ENCODE measurements around the gene PRKCH.
A peak's percentile ranks its signal among the peaks of the same experiment; 100 is the strongest.

PRKCH gene

GRCh38 chr14:61498303-61498702, 176.9 kb downstream of the PRKCH start:
- DNase-seq = no peak

GRCh38 chr14:61498811-61499210, 177.4 kb downstream of the PRKCH start:
- no peak for DNase-seq

DNA sequence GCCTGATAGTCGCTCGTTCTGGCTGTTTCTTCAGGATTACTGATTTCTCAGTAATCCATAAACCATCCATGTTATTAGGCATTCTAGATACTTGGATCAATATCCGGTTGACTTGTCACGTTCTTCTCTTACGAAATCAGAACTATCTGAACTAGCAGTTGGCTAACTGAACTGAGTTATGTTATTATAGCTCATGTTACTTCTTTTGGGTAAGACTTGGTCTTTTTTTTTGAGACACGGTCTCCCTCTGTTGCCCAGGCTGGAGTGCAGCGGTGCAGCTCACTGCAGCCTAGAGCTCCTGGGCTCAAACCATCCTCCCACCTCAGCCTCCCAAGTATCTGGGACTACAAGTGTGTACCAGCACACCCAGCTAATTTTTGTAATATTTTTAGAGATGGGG, 178.6 kb downstream of the PRKCH start:
- DNase-seq = no peak

GRCh38 chr14:61501714-61502458, 180.5 kb downstream of the PRKCH start:
- DNase-seq = no peak

- no peak for DNase-seq
These were observed 181.2 kb downstream of the PRKCH start for GRCh38 chr14:61502459-61503093.

DNA sequence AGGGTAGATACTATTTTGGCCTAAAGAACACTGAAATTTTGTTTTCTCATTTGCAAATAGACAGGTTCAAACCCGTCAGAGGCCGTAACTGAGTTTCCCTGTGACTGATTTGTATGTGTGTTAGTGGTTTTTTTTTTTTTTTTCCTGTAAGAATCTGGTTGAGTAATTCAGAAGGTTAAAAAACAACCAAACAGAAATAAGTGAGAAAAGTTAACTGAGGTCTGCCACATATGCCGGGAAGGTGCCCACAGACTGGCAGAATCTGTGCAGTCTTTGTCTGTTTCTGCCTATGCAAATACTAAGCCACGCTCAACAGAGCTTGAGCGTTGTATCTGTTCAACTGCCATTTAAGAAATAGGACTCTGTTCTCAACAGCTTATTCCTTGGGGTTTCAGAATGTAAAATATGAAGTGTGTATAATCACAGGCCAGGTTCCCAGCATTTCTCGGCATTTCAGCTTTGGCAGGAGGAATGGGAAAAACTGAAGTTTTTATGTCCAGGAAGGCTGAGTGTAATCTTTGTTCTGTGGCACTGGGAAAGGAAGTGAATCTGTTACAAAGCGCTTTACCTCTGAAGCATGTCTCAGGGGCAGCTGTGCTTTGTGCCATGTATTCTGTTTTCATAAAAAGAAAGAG, 181.9 kb downstream of the PRKCH start:
- DNase-seq = peak; percentile 60 to 63

GRCh38 chr14:61504901-61505300, 183.5 kb downstream of the PRKCH start:
- DNase-seq = no peak

GRCh38 chr14:61505815-61506809, 184.7 kb downstream of the PRKCH start:
- DNase-seq = no peak

DNA sequence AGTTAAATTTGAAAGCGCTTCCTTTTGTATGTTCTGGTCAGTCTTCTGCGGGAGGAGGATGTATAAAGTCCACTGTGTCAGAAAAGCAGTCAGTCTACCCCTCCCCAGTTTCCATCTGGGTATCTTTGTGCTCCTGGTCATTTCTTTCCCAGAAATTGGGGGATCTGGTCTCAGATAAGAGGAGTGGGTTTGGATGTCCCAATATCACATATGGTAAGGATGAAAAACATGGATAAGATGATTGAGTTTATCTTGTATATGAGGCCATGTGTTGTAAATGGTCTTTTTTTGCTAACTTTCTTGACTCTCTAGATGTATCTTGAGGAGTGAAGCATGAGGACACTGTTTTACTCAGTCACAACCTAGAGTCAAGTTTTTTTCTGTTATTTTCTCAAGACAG, 187.1 kb downstream of the PRKCH start:
- DNase-seq = no peak

DNA sequence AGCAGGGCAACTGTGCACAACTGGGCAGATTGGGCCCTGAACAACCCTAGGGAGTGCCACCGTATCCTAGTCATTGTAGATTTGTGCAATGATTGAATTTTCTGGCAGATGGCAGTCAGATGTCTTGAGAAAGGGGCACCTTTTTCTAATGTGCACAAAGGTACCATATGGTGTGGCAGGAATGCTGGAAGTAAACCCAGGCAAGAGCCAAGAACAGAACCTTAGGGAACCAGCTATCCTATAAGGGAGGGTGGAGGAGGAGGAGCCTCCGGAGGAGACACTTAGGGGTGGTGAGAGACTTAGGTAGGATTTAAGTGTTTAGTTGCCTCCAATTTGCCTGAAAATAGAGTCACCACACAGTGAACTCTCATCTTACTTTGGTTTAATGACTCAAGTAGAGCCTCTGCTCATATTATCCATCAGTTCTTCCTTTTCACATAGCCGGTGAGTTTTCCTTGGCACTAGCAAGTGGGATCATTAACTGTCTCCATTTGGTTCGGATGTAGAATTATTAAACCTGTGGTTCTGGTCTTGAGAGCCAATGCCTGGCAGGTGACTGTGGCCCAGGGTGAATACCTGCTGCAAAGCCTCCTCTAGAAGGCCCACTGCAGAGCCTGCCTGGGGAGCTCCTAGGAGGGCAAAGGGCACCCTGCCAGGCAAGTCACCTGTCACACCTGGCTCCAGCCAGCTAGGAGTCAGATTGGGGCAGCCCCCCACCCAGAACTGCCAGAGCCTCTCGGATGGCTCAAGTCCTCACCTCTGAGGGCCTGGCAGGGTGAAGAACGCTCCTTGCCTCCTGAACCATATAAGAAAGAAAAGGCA, 189.6 kb downstream of the PRKCH start:
- DNase-seq = peak in 1 of 2 donors; percentile 23

DNA sequence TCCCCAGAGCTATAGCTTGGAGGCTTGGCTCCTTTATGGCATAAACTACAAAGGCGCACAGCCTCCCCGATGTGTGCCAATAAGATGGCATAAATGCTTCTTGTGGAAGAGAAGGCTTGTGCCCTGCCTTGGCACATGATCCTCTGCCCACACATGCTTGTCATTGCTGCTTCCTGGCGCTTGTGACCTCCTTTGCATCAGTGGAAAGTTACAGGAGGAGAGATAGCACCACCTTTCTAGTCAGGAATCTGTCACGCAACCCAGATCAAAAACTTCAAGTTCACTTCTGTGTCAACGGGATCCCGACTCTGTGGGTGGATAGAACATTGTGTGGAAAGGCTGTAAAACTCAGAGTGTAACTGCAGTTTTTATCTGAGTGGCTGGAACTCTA, 190.2 kb downstream of the PRKCH start:
- peak; percentile 70 to 72 for DNase-seq

GRCh38 chr14:61512026-61512834, 190.9 kb downstream of the PRKCH start:
- no peak for DNase-seq

DNA sequence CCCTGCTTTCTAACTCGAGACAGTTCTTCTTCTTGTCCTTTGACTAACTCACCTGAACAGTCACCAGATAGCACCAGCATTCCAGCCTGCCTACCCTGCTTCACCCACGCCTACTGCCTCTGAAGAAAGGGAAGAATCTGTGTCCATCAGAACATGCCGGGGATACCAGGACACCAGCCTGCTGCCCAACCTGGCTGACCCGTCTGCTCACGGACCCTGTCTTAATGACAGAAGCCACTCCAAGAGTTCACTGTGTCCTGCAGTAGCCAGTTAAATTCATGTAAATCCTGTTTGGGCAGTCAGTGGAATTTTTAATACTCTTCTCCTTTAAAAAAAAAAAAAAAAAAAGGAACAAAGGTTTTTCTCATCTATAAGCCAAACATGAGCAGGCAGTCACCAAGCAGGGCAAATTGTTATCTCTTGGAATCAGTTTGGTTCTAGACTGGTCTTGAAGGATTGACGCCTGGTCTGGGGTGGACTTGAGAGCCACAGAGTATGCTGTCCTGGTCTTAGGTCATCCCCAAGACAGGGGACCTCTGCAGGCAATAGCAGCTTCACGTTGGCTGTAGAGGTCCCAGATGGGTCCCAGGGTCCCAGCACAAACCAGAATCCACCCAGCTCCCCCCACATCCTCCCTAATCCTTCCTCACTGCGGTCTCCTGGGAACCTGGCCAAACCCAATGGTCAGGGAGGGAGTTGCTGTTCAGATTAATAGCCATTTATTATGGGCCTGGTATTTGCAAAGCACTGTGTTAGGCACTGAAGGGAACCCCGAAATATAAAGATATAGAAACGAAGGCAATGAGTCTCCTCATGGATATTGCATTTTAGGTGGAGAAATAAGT, 192.8 kb downstream of the PRKCH start:
- no peak for DNase-seq

GRCh38 chr14:61514927-61515326, 193.5 kb downstream of the PRKCH start:
- no peak for DNase-seq

- DNase-seq = no peak
These were observed 194.2 kb downstream of the PRKCH start for GRCh38 chr14:61515436-61516117.

- no peak for DNase-seq
These were observed 194.9 kb downstream of the PRKCH start for GRCh38 chr14:61516118-61516743.

GRCh38 chr14:61516964-61517653, 195.7 kb downstream of the PRKCH start:
- DNase-seq = no peak

GRCh38 chr14:61517911-61518384, 196.6 kb downstream of the PRKCH start:
- DNase-seq = no peak

Data from activated CD4-positive, alpha-beta T cell treated with anti-CD3 and anti-CD28 coated beads for 4 hours (primary cell).